ENCODE measurements around the gene CSRNP2.

GRCh38 chr12:51115533-51115932 is 32.1 kb upstream of the CSRNP2 start:
- TF ChIP-seq CTCF (IDR thresholded peaks at IDR 0.05) = no peak
- TF ChIP-seq POLR2A (IDR thresholded peaks at IDR 0.05) = no peak

All from thyroid gland (tissue), 4 donors.